Neuronal stem cell (in vitro differentiated cells): Measurements from ENCODE around the gene RALGAPA2.

ENCODE experiments used
- DNase-seq: peaks from one replicate; pipeline ENCODE4 v3.0.0-alpha.2; 2013; ENCODE audit warnings: low spot score
- H2AFZ ChIP-seq: one replicate; pipeline ENCODE4 v1.6.1; 2013; ENCODE audit warnings: mild to moderate bottlenecking, low read length, inconsistent platforms
- H2AK5ac ChIP-seq: 2 replicates; pipeline ENCODE4 v1.6.1; 2013; ENCODE audit warnings: low read depth, mild to moderate bottlenecking, inconsistent platforms, low read length, moderate library complexity, mixed read lengths
- H2BK120ac ChIP-seq: 2 replicates; pipeline ENCODE4 v1.6.1; 2013; ENCODE audit warnings: low read depth, mild to moderate bottlenecking, inconsistent platforms, low read length, moderate library complexity, mixed read lengths
- H2BK12ac ChIP-seq: one replicate; pipeline ENCODE4 v1.6.1; 2013; ENCODE audit warnings: low read length, inconsistent platforms
- H2BK15ac ChIP-seq: 2 replicates; pipeline ENCODE4 v1.6.1; 2013; ENCODE audit warnings: mild to moderate bottlenecking, low read length, inconsistent platforms, mixed read lengths
- H2BK5ac ChIP-seq: one replicate; pipeline ENCODE4 v1.6.1; 2013; ENCODE audit warnings: inconsistent platforms, mild to moderate bottlenecking, low read length, moderate library complexity
- H3K14ac ChIP-seq: one replicate; pipeline ENCODE4 v1.6.1; 2013; ENCODE audit warnings: low read length, inconsistent platforms
- H3K18ac ChIP-seq: 2 replicates; pipeline ENCODE4 v1.6.1; 2013; ENCODE audit warnings: low read length, inconsistent platforms
- H3K23ac ChIP-seq: 2 replicates; pipeline ENCODE4 v1.6.1; 2013; ENCODE audit warnings: low read depth, mild to moderate bottlenecking, mixed read lengths, low read length, inconsistent platforms; ENCODE audit not compliant: poor library complexity
- H3K27ac ChIP-seq: replicated peaks from 3 replicates; pipeline ENCODE4 v1.5.1; 2013; ENCODE audit warnings: low read length, inconsistent platforms
- H3K27me3 ChIP-seq, 3 experiments: 2 replicates each; pipeline ENCODE4 v1.6.1; 2013; ENCODE audit warnings: low read length in 3 of 3, mild to moderate bottlenecking in 2 of 3, inconsistent platforms in 1 of 3, low read depth in 1 of 3, mixed read lengths in 1 of 3, moderate library complexity in 1 of 3; ENCODE audit not compliant: control insufficient read depth in 3 of 3, insufficient read depth in 3 of 3
- H3K36me3 ChIP-seq, 2 donors: replicated peaks in 1 of 2; 2 replicates each; pipeline ENCODE4 v1.6.1; 2013; ENCODE audit warnings: low read length in 2 of 2; ENCODE audit not compliant: control insufficient read depth in 2 of 2, insufficient read depth in 2 of 2
- H3K4ac ChIP-seq: 2 replicates; pipeline ENCODE4 v1.6.1; 2013; ENCODE audit warnings: inconsistent platforms, mild to moderate bottlenecking, low read length, moderate library complexity
- H3K4me1 ChIP-seq, 2 donors: 1 replicate in 1 of 2; 2 replicates in 1 of 2; pipeline ENCODE4 v1.6.1; 2013; ENCODE audit warnings: low read length in 2 of 2, low read depth in 1 of 2; ENCODE audit not compliant: control insufficient read depth in 2 of 2, insufficient read depth in 1 of 2
- H3K4me2 ChIP-seq: one replicate; pipeline ENCODE4 v1.6.1; 2013; ENCODE audit warnings: mild to moderate bottlenecking, low read length, inconsistent platforms; ENCODE audit not compliant: insufficient read depth, poor library complexity, severe bottlenecking
- H3K4me3 ChIP-seq, 2 donors: 2 replicates each; pipeline ENCODE4 v1.5.1; 2013; ENCODE audit warnings: low read length in 2 of 2, mild to moderate bottlenecking in 2 of 2, inconsistent platforms in 1 of 2, moderate library complexity in 1 of 2
- H3K79me1 ChIP-seq: one replicate; pipeline ENCODE4 v1.6.1; 2013; ENCODE audit warnings: low read depth, mild to moderate bottlenecking, inconsistent platforms, low read length, moderate library complexity
- H3K9ac ChIP-seq: one replicate; pipeline ENCODE4 v1.6.1; 2013; ENCODE audit warnings: mild to moderate bottlenecking, low read depth, low read length, inconsistent platforms; ENCODE audit not compliant: poor library complexity
- H3K9me3 ChIP-seq, 2 donors: replicated peaks in 1 of 2; 2 replicates each; pipeline versions ENCODE3 to v1.6.1; 2013; ENCODE audit warnings: low read length in 2 of 2, mild to moderate bottlenecking in 2 of 2, inconsistent platforms in 1 of 2, low read depth in 1 of 2, mixed read lengths in 1 of 2, moderate library complexity in 1 of 2; ENCODE audit not compliant: control insufficient read depth in 2 of 2, insufficient read depth in 1 of 2
- H4K8ac ChIP-seq: one replicate; pipeline ENCODE4 v1.6.1; 2013; ENCODE audit warnings: low read depth, mild to moderate bottlenecking, inconsistent platforms, low read length, moderate library complexity
- H4K91ac ChIP-seq: one replicate; pipeline ENCODE4 v1.6.1; 2013; ENCODE audit warnings: low read length, low read depth, mild to moderate bottlenecking, inconsistent platforms; ENCODE audit not compliant: poor library complexity
- WGBS, 2 donors: extraction: QIAGEN DNeasy Blood & Tissue Kit; methylation state at CpG; one replicate each; pipeline ENCODE4 v1.1.7; 2013; ENCODE audit warnings: missing lambda C conversion rate in 2 of 2, mixed read lengths in 1 of 2; ENCODE audit not compliant: insufficient read length in 2 of 2, insufficient replicate concordance in 1 of 2; ENCODE audit errors: extremely low coverage in 2 of 2; 5-methylcytosine and 5-hydroxymethylcytosine counted together

Gene RALGAPA2

DNA sequence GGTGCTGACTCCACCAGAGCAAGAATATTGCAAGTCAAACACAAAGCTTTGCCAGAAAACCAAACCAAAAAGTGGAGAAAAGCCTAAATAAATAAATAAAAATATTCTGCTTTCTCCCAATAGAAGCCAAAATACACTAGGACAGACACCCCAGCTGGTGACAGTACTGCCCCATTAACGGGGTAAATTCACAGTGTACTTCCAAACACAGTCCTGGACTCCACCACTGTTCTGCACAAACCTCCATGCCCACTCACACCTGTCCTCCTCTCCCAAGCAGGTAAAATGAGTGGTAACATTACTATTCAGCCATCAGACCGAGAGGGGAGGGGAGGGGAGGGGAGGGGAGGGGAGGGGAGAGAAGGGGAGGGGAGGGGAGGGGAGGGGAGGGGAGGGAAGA lies 70.7 kb downstream of the RALGAPA2 start:
- Histone ChIP-seq H4K91ac (no peak overlapping the region), H3K18ac (no peak overlapping the region), H2BK5ac (no peak overlapping the region), H2BK120ac (no peak overlapping the region), H3K23ac (no peak overlapping the region), H3K9me3 (no peaks in the 10 kb centered on the region), H3K27ac (no peak overlapping the region), H3K14ac (no peak overlapping the region), H3K4me1 (no peaks in the 10 kb centered on the region), H3K36me3 (peaks cover 3 to 27% of the 10 kb centered on the region in 2 donors), H4K8ac (no peak overlapping the region), H2BK15ac (no peak overlapping the region), H3K79me1 (no peaks in the 10 kb centered on the region), H3K9ac (no peak overlapping the region), H3K27me3 (no peaks in the 10 kb centered on the region), H3K4me3 (no peak overlapping the region), H2AFZ (no peak overlapping the region), H2BK12ac (no peak overlapping the region), H3K4ac (no peak overlapping the region), H2AK5ac (no peak overlapping the region), H3K4me2 (no peak overlapping the region)
- no peak for DNase-seq
- WGBS, 2 donors = no CpG with 5 or more reads among the region's 2 CpGs

- Histone ChIP-seq H3K79me1 (no peaks in the 10 kb centered on the region), H2BK5ac (no peak overlapping the region), H3K27me3 (no peaks in the 10 kb centered on the region), H2AK5ac (no peak overlapping the region), H2BK15ac (no peak overlapping the region), H3K27ac (no peak overlapping the region), H3K23ac (no peak overlapping the region), H2BK12ac (no peak overlapping the region), H3K36me3 (peaks cover 5 to 44% of the 10 kb centered on the region in 2 donors), H3K9ac (no peak overlapping the region), H3K18ac (no peak overlapping the region), H4K91ac (no peak overlapping the region), H3K4me2 (no peak overlapping the region), H3K14ac (no peak overlapping the region), H3K9me3 (no peaks in the 10 kb centered on the region), H3K4me3 (no peak overlapping the region), H2BK120ac (no peak overlapping the region), H4K8ac (no peak overlapping the region), H3K4ac (no peak overlapping the region), H3K4me1 (no peaks in the 10 kb centered on the region), H2AFZ (no peak overlapping the region)
- DNase-seq = no peak
- no CpG with 5 or more reads among the region's 2 CpGs for WGBS, 2 donors
Observed at GRCh38 chr20:20638878-20639277, 73.6 kb downstream of the RALGAPA2 start.

GRCh38 chr20:20637998-20638725 lies 74.3 kb downstream of the RALGAPA2 start:
- no peak overlapping the region for H3K18ac ChIP-seq
- no peak overlapping the region for H3K23ac ChIP-seq
- no peak overlapping the region for H2BK5ac ChIP-seq
- H3K27me3 ChIP-seq = no peaks in the 10 kb centered on the region
- no peak overlapping the region for H3K27ac ChIP-seq
- H3K36me3 ChIP-seq = peaks cover 5 to 44% of the 10 kb centered on the region in 2 donors
- no peak for DNase-seq
- no peak overlapping the region for H3K4ac ChIP-seq
- H4K91ac ChIP-seq = no peak overlapping the region
- H2AK5ac ChIP-seq = no peak overlapping the region
- no peak overlapping the region for H2BK15ac ChIP-seq
- H2AFZ ChIP-seq = no peak overlapping the region
- no peak overlapping the region for H3K4me2 ChIP-seq
- H3K4me1 ChIP-seq = no peaks in the 10 kb centered on the region
- WGBS, 2 donors = no CpG with 5 or more reads among the region's 7 CpGs
- no peaks in the 10 kb centered on the region for H3K79me1 ChIP-seq
- no peak overlapping the region for H3K14ac ChIP-seq
- no peak overlapping the region for H2BK12ac ChIP-seq
- no peaks in the 10 kb centered on the region for H3K9me3 ChIP-seq
- no peak overlapping the region for H3K4me3 ChIP-seq
- H3K9ac ChIP-seq = no peak overlapping the region
- H2BK120ac ChIP-seq = no peak overlapping the region
- no peak overlapping the region for H4K8ac ChIP-seq

GRCh38 chr20:20635006-20635405 lies 77.4 kb downstream of the RALGAPA2 start:
- Histone ChIP-seq H4K91ac (no peak overlapping the region), H2AFZ (no peak overlapping the region), H3K27me3 (no peaks in the 10 kb centered on the region), H3K4me2 (no peak overlapping the region), H3K18ac (no peak overlapping the region), H2BK12ac (no peak overlapping the region), H3K4ac (no peak overlapping the region), H3K23ac (no peak overlapping the region), H2BK120ac (no peak overlapping the region), H3K79me1 (no peaks in the 10 kb centered on the region), H3K4me1 (no peaks in the 10 kb centered on the region), H3K14ac (no peak overlapping the region), H2AK5ac (no peak overlapping the region), H3K9me3 (no peaks in the 10 kb centered on the region), H3K4me3 (no peak overlapping the region), H4K8ac (no peak overlapping the region), H3K27ac (no peak overlapping the region), H2BK15ac (no peak overlapping the region), H2BK5ac (no peak overlapping the region), H3K36me3 (peaks cover 5 to 42% of the 10 kb centered on the region in 2 donors), H3K9ac (no peak overlapping the region)
- no peak for DNase-seq
- no CpG with 5 or more reads among the region's 2 CpGs for WGBS, 2 donors
